HG02642 (cell line): Measurements from ENCODE around the gene ADAM22.
"Not testable (repeated sequence)": the region's sequence is repeated elsewhere in the genome, so short reads cannot be mapped to it uniquely, and the experiment has no call there.

Experiments
- ATAC-seq: cut with Tn5 transposase; IDR thresholded peaks from one replicate; pipeline ENCODE4 v1.9.1; 2021; ENCODE audit warnings: mild to moderate bottlenecking; ENCODE audit not compliant: unreplicated experiment, poor library complexity

The ADAM22 gene

DNA sequence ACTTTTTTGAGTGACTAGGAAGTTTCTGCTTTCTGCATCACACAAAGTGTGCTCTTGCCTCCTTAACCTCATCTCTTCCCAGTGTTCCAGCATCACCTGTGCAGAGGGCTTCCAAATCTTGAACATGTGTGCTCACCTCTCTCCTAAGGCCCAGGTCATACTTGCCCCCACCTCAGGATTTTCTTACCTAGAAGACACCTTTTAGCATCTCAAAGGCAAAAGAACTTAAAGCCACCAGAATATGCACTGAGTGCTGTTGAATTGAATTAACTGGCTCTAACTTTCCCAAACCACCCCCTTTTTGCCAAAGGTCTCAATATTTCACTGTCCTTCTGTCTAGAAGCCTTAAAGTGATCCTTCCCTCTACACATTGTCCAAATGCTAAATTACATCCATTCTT is 219.3 kb downstream of the ADAM22 start:
- ATAC-seq = no peak

DNA sequence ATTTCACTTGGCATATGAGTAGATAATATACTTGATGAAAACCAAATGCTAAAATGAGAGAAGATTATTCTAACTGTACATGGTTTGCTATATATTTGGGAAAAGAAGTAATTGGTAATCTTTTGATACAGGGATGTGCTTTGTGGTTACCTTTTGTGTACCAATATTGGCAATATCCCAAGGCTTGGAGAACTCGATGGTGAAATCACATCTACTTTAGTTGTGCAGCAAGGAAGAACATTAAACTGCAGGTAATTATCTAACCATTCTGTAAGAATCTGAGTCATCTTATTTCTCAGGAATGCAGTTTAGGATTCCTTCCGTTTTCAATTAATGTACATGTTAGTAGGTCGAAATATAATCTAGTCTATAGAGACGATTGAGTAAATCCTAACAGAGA is 221.7 kb downstream of the ADAM22 start:
- no peak for ATAC-seq

DNA sequence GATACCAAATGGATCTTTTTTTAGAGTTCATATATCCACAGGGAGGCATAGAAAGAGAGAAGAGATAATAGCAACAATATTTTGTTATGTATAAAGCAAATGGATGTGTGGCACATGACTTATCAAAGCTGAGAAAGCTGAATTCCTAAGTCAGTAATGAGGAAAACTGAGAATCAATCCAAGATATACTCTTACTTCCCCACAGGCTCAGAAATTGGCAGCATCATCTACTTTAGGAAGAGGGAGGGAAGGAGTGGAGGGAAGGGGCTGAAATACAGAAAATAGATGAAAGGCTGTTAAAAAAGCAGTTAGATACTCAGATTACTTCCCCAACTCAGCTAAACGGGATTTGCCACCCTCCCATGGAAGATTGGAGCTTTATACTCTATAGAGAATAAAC is 222.3 kb downstream of the ADAM22 start:
- no peak for ATAC-seq

DNA sequence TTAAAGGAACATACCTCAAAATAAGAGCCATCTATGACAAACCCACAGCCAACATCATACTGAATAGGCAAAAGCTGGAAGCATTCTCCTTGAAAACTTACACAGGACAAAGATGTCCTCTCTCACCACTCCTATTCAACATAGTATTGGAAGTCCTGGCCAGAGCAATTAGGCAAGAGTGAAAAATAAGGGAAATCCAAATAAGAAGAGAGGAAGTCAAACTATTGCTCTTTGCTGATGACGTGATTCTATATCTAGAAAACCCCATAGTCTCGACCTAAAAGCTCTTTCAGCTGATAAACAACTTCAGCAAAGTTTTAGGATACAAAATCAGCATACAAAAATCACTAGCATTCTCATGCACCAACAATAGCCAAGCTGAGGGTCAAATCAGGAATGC is 225.7 kb downstream of the ADAM22 start:
- ATAC-seq = not testable (repeated sequence)

DNA sequence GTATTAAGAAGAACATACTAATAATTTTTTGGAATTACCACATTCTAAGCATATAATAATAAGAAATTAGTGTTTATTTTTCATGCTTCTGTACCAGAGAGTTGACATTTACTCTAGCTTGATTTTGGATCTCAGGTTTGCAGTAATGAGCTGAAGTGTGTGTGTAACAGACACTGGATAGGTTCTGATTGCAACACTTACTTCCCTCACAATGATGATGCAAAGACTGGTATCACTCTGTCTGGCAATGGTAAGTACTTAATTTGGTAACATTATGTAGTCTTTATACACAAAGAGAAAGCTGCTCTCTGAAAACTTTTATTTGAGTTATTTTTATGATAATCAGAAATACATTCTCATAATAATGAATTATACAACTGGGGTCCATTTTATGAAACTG is 231.6 kb downstream of the ADAM22 start:
- ATAC-seq = no peak

DNA sequence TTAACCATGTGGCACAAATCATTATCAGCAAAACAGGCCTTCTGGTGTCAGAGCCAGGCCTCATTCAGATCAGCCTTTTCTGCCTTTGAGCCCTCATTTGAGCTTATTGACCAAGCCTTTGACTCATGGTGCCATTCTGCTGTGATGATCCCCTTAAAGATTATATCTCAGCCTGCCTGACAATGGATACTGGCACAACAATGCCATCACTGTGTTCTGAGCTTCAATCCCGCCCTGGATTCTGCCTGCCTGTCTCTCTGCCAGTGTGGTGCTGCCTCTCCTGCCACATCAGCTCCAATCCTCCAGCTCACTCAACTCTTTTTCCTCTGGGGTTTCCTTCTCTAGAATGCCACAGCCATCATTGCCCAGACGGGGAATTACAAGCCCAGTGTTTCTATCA is 233.2 kb downstream of the ADAM22 start:
- no peak for ATAC-seq

DNA sequence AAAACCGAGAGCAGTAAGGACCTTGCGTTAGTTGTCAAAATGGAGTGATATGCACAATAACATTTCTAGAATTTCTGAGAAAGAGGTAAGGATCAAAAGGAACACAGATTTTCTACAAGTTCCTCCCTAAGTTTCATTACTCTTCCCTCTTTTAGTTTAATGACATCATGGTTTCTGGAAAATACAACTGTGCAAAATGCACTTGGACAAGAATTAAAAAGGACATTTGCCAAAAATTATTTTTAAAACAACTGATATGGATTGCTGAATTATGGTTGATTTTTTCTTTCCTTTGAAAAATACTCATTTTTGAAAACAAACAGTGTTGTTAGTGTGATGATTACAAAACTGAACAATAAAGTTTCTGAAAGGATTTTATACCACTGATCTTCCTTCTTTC is 233.7 kb downstream of the ADAM22 start:
- no peak for ATAC-seq

DNA sequence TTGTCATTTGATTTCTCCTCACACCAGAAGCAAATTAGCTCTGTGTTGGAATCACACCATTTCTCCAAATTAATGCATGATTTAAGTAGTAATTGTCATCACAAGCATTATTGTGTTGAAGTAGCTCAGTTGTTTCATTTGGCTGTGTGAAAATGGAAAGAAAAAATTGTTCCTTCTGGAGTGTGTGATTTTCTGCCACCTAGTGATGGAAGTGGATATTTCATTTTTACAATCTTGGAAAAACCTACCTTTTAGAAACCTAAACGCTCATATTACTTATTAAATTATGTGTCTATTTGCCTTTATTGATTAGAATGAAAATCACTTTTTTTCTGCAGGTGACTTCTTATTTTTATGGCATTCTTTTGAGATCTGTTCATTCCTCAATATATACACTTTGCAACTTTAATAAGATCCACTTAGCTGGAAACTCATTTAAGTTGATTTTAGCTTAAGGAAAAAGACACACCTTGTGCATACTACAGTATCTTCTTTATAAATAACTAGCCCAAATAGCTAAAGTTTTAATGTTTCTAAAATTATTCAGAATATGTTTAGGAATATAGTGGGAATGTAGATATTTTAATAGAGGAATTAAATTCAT is 235.8 kb downstream of the ADAM22 start:
- ATAC-seq = no peak

DNA sequence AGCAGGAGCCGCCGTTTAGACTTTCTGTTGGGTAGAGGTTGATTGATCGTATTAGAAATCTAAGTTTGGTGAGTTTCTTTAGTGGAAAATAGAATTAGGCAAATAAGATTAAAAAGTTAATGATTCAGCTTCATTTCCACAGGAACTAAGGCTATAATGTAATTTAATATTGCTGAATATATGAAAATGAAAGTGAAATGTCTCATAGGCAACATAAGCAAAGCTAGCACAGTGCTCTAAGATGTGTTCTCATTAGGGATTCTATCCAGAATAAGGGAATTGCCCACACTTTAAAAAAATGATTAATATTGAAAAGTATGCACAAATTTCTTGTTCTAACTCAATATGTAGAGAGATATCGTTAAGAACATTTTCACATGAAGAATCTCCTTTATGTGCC is 238.8 kb downstream of the ADAM22 start:
- ATAC-seq = no peak

DNA sequence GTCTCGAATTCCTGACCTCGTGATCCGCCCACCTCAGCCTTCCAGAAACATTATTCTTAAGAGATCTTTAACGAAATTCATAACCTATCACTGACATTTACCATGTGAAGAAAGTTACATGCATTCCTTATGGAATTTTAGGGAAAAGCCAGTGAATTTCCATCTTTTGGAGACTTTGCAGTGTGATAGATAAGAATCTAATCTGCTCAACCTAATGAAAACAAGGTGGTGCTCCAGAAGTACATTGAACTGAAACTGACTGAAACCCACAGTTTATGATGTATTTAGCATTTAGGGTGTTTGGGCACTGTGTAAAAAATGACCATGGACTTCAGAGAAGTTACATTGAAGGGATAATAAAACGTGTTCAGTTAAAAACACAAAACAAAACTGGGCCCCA is 242.1 kb downstream of the ADAM22 start:
- ATAC-seq = no peak

DNA sequence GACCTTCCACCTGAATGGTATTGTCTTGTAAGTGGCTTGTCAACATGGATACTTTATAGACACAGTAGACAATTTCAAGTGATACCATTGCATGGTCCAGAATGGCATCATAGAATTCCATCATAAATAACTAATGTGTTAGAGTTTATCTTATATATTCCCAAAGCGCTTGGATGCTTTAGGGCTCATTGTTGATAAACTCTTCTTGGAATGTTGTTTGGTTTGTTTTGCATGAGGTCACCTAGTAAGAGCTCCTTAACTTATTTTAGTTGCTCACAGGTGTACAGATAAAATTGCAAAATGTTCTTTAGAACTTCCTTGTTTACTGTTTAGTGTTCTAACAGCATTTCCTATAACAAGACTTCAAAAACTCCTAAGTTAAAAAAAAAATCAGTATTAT is 249.0 kb downstream of the ADAM22 start:
- no peak for ATAC-seq

DNA sequence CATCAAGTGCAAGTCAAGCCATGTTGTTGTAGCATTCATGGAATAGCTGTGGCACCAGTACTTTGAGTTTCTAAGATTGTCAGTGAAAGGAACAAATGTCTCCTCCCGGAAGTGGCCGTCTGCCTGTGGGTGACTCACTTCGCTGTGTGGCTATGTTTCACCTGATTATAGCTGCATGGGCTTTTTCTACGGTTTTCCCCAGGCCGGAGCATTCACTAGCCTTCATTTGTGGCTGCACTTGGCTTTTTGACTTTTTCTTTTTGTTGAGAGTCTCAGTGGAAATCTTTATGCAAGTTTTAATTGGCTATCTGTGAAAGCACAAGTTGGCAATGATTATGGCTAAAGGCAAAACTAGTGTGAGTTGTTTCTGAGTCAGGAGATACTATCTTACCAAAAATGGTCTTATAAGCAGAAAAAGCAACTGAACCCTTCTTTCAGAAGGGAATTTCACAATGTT is 250.8 kb downstream of the ADAM22 start:
- ATAC-seq = peak; percentile 65

DNA sequence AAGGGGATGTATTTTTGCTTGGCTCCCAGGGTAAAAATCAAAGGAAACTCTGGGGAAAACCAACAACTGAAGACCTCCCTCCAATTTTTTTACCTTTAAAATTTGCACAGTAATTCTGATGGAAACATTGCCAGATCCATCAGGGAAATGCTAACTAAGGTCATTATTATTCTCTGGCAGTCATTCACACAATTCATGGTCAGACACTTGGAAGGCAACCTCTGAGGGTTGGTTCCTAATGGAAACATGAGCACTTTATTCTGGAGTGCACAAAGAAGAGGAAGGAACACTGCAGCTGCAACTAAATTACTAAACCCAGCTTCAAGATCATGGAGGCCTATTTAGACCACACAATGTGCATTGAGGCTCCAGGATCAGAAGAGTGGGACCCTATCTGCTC is 251.6 kb downstream of the ADAM22 start:
- no peak for ATAC-seq

DNA sequence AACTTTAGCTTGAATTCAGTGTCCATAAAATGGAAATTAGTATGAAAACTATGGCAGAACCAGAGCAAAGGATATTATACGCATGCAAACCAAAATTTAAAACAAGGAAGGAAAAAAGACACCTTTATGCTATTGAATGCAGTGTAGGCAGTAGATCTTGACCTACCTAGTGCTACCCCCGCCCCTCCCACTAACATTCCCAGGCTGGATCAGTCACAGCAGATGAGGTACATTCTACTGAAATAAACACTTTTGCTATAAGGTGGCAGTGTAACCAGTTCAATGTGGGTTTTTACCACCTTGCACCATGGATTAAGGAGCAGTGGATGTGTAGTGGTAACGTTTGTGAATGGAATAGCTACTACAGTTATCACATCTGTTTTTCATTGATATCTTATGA is 257.9 kb downstream of the ADAM22 start:
- ATAC-seq = no peak

DNA sequence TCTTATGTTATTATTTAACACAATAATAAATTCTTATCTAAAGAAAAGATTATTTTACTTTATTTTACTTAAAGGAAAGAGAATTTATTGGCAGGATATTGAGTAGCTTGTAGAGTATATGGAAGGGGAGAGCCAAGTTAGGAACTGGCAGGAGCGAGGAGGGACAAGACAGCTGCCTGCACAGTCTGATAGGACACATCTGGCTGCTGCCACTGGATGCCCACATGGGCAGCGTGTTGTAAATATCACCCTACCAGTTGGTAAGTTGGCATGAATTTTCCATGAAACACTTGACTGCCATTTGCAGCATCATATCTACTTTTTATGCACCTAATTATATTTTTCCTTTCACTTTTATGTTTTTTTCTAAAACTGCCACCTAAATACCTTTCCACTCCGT is 266.2 kb downstream of the ADAM22 start:
- no peak for ATAC-seq

DNA sequence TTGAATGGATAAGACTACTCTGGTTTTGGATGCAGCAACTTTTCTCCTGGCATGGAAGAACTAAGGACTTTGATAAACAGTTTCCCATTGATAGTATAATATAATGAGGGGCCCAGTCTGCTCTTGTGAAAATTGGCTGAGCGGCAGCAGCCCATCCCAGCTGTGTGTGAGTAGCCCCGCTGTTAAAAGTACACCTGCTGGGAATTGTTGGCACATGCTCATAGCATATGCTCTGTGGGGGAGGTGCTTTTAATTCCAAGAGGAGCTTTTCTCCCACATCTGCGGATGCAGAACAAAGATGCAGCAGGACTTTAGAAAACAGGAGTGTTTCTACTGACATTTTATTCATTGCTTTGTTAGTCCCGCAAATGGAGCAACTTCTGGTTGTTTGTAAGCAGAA is 266.7 kb downstream of the ADAM22 start:
- no peak for ATAC-seq

DNA sequence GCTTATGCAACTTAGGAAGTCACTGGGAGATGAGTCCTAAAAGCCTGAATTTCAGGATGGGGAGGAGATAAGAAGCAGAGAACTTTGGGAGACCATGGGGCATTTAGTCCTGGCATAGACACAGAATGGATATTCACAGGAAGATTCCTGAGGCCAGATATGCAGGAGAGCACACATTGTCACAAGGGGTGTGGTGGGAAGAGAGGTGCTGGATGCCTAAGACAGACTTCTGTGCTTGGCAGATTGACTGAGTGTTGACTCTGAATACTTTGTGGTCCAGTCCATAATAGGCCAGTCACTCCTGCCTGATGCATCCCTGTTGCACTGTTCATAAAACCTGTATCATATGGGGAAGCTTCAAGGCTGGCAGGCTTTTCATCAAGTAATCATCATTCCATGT is 267.3 kb downstream of the ADAM22 start:
- no peak for ATAC-seq

DNA sequence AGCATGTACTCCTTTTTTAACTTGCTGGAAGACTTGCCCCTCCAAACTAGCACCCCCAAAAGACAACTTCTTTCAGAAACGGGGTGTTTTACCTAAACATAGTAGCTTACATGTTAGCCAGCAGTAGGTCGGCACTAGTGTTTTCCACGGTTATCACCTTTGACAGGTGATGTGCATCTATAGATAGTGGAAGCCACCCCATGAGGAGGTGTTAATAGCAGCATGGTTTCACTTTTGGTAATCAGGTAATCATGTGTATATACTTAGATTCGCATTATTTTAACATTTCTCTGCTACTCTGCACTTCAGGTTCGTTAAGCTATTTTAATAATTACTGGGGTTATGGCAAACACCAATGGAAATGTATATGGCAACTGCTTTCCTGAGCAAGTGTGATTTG is 268.2 kb downstream of the ADAM22 start:
- no peak for ATAC-seq

DNA sequence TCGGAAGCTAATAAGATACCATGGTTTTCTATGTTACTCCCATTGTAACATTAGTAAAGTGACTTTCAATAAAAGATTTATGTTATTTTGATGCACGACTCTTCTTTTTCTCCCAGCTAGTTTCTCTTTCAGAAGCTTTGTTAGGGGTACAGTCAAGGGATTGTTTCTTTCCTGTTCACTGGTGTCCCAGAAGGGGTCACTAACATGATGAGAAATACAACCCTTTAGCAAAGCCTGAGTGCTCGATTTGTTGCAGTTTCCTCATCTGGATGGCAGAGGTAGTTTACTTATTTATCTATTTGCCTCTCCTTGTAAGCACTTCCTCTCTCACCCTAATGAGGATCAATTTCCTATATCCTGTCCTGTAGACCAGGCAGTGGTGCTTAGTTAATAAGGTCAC is 268.7 kb downstream of the ADAM22 start:
- ATAC-seq = no peak

DNA sequence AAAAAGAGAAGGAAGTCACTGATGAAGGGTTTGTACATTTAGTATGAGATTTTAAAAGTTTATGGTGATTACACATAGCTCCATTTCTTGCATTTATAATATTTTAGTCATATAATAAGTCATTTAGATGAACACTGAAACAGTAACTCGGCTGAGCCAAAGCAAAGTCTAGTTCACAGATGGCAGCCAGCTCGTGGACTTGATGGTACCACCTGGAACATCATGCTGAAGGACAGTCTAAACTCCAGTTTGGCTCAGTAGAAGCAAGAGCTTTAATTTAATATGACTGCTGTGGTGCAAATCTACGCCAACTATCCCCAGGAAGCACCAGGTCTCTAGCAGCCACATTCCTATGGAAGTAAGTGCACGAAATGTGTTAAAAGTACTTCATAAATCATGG is 269.4 kb downstream of the ADAM22 start:
- no peak for ATAC-seq

DNA sequence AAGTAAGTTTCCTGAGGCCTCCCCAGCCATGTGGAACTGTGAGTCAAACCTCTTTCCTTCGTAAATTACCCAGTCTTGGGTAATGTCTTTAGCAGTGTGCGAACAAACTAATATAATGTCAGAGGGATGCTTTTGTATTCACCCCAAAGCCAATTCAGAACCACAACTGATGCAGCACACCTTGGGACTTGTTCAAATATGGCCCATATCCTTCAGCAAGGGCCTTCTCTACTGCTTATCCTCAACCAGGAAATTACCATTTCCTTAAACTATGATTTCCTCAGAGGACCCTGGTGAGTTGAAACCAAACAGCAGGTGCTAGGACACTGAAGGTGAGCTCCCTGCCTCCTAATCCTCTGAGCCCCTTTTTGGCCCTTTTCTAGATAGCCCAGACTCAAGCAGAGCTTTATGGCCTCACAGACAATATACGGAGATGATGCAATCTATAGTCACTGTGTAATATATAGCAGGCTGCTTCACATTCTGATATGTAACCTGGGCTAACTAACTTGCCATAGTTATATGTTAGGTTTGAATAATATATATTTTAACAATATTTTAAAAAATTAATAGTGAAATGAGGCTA is 270.6 kb downstream of the ADAM22 start:
- ATAC-seq = no peak

DNA sequence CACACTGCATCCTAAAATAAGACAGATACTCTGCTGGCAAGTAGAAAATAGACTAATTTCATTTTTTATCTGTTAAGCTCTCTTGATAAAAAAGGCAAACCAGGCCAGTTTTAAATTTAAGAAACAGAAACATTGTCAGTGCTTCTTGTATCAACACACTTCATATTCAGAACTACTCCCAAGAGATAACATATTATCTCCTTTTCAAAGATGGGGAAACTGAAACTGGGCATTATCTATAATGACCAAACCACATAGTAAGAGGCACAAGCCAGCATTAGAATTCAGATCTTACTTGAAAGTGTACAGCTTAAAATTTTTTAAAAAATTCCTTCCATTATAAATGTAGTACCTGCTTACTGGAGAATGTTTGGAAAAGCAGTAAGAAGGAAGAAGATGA is 271.1 kb downstream of the ADAM22 start:
- ATAC-seq = no peak

DNA sequence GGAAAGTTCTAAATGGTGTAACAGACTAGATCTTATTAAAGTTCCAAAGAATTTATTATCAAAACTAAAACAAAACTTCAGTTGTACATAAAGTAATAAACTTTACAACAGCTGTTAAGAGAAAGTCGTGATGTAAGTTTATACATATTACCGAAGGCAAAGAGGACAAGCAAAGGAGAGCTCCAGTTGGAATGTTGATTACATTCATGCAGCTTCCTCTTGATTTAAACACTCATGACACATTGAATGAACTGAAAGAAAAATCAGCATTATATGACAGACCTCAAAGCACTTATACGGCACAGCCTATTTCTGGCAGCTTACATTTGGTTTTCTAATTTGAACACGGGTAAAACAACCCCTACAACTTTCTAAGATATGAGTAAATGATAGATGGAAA is 272.2 kb downstream of the ADAM22 start:
- ATAC-seq = no peak
